Measurements from ENCODE around the gene OR2V2.
"Not testable (repeated sequence)": the region's sequence is repeated elsewhere in the genome, so short reads cannot be mapped to it uniquely, and the experiment has no call there.

GRCh38 chr5:181104606-181105390, 42.6 kb upstream of the OR2V2 start:
- not testable (repeated sequence) for TF ChIP-seq CTCF, POLR2A (IDR thresholded peaks at IDR 0.05)
